Activated CD4-positive, alpha-beta memory T cell treated with anti-CD3 and anti-CD28 coated beads, Interleukin-2, amount 10 ng/mL, durations not matched to agents 7 days and 5 days (primary cell): ENCODE results near the gene GSC2. TPM values are rescaled to one million over a fixed set of nuclear protein-coding genes. Genes with fewer than 3 reads are reported as not detected.
"Not testable (repeated sequence)": the region's sequence is repeated elsewhere in the genome, so short reads cannot be mapped to it uniquely, and the experiment has no call there.

Experiments
- CTCF ChIA-PET: fragments of 350-600 bp; sonication (Branson Sonifier 250); formaldehyde crosslinking; loops from one replicate; lab custom pipeline; 2021; ENCODE audit warnings: antibody characterized with exemption, inconsistent platforms; lab: Charles Lee
- POLR2A ChIA-PET: fragments of 350-600 bp; sonication (Branson Sonifier 250); formaldehyde crosslinking; loops from one replicate; lab custom pipeline; 2021; ENCODE audit warnings: antibody characterized with exemption; lab: Charles Lee
- DNase-seq: peaks from one replicate; pipeline ENCODE4 v3.0.0-alpha.2; 2020
- H3K27ac Mint-ChIP-seq: one replicate; pipeline ENCODE4 v1.8.0; 2021; ENCODE audit warnings: mild to moderate bottlenecking, mixed read lengths
- H3K27me3 Mint-ChIP-seq: one replicate; pipeline ENCODE4 v1.8.0; 2021; ENCODE audit warnings: mixed read lengths
- H3K36me3 Mint-ChIP-seq: one replicate; pipeline ENCODE4 v1.8.0; 2021; ENCODE audit warnings: low read depth, mixed read lengths
- H3K4me1 Mint-ChIP-seq: one replicate; pipeline ENCODE4 v1.8.0; 2021; ENCODE audit warnings: mixed read lengths
- H3K4me3 Mint-ChIP-seq: one replicate; pipeline ENCODE4 v1.8.0; 2021; ENCODE audit warnings: mild to moderate bottlenecking, mixed read lengths
- H3K9me3 Mint-ChIP-seq: one replicate; pipeline ENCODE4 v1.8.0; 2021; ENCODE audit warnings: mixed read lengths
- total RNA-seq, 2 experiments: library from RNA; stranded (reverse); gene quantifications; one replicate each; pipeline ENCODE4 v1.2.3, GENCODE V29; 2021

Gene GSC2
- total RNA-seq, 2 experiments from 2014 or later = not detected

DNA sequence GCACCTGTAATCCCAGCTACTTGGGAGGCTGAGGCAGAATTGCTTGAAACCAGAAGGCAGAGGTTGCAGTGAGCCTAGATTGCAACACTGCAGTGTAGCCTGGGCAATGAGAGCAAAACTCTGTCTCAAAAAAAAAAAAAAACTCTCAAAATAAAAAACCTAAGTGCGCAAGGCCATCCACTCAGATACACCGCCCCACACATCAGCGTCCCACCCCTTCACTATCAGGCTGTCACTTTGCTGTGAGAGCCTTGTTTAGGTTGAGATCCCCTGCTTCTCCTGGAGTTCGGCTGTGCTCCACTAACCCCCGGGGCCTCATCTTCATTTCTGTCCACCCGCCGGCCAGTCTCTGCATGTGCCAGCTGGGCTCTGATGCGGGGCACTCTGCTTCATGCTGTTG lies 16.3 kb upstream of the GSC2 start:
- H3K36me3 Mint-ChIP-seq = peaks cover 5% of the 10 kb centered on the region
- H3K27me3 Mint-ChIP-seq = peaks cover 34% of the 10 kb centered on the region
- H3K27ac Mint-ChIP-seq = no peak overlapping the region
- CTCF ChIA-PET = no interaction called here
- no peak for DNase-seq
- POLR2A ChIA-PET = interaction anchor here (2.5 kb wide), 1 partner anchor 21 kb away, joined by 10 read pairs; the partner anchor contains the start of gene ESS2
- H3K4me3 Mint-ChIP-seq = no peak overlapping the region
- H3K4me1 Mint-ChIP-seq = peaks cover 16% of the 10 kb centered on the region
- H3K9me3 Mint-ChIP-seq = no peaks in the 10 kb centered on the region

DNA sequence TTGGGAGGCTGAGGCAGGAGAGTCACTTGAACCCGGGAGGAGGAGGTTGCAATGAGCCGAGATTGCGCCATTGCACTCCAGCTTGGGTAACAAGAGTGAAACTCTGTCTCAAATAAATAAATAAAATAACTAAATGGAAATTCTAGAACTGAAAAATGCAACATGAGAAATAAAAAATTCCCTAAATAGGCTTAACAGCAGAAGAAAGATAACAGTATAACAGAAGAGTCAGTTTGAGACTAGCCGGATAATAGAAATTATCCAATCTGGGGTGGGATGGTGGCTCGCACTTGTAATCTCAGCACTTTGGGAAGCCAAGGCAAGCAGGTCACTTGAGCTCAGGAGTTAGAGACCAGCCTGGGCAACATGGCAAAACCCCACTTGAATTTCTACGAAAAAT lies 14.3 kb upstream of the GSC2 start:
- ChIA-PET CTCF (no interaction called here), POLR2A (no interaction called here)
- no peak overlapping the region for H3K4me3 Mint-ChIP-seq
- H3K27ac Mint-ChIP-seq = no peak overlapping the region
- H3K4me1 Mint-ChIP-seq = peaks cover 3% of the 10 kb centered on the region
- no peak for DNase-seq
- H3K9me3 Mint-ChIP-seq = no peaks in the 10 kb centered on the region
- H3K36me3 Mint-ChIP-seq = no peaks in the 10 kb centered on the region
- H3K27me3 Mint-ChIP-seq = peaks cover 27% of the 10 kb centered on the region

DNA sequence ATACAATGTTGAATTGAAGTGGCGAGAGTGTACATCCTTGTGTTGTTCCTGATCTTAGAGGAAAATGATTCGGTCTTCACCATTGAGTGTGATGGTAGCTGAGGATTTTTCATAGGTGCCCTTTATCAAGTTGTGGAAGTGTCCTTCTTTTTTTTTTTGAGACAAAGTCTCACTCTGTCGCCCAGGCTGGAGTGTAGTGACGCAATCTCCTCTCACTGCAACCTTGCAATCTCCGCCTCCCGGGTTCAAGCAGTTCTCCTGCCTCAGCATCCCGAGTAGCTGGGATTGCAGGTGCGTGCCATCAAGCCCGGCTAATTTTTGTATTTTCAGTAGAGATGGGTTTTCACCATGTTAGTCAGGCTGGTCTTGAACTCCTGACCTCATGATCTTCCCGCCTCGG lies 8.6 kb upstream of the GSC2 start:
- not testable (repeated sequence) for H3K4me3 Mint-ChIP-seq, DNase-seq, H3K27ac Mint-ChIP-seq, H3K36me3 Mint-ChIP-seq, H3K9me3 Mint-ChIP-seq, H3K4me1 Mint-ChIP-seq
- CTCF ChIA-PET = interaction anchor here (1.9 kb wide), 1 partner anchor 14 kb away, joined by 8 read pairs; the partner anchor contains the start of gene ESS2
- H3K27me3 Mint-ChIP-seq = peaks cover 10% of the 10 kb centered on the region
- POLR2A ChIA-PET = interaction anchor here (3.0 kb wide), 1 partner anchor 14 kb away, joined by 10 read pairs; the partner anchor contains the start of gene ESS2

DNA sequence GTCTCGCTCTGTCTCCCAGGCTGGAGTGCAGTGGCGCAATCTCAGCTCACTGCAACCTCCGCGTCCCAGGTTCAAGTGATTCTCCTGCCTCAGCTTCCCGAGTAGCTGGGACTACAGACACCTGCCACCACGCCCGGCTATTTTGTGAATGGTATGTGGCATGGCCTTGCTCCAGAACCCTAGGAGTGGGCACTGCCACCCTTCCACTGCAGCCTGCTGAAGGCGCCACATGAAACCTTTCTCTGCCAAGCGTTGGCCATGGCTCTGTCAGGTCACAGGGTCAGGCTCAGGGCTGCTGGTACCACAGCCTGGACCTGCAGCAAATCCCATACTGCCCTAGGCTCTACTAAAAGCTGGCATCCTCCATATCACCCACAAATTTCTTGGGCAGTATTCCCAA lies 6.0 kb upstream of the GSC2 start:
- H3K27ac Mint-ChIP-seq, POLR2A ChIA-PET, H3K9me3 Mint-ChIP-seq, H3K4me1 Mint-ChIP-seq, H3K36me3 Mint-ChIP-seq, H3K4me3 Mint-ChIP-seq, DNase-seq: not testable (repeated sequence)
- H3K27me3 Mint-ChIP-seq = peaks cover 27% of the 10 kb centered on the region
- CTCF ChIA-PET = interaction anchor here (1.3 kb wide), 1 partner anchor 23 kb away, joined by 3 read pairs; no protein-coding TSS in a partner anchor

DNA sequence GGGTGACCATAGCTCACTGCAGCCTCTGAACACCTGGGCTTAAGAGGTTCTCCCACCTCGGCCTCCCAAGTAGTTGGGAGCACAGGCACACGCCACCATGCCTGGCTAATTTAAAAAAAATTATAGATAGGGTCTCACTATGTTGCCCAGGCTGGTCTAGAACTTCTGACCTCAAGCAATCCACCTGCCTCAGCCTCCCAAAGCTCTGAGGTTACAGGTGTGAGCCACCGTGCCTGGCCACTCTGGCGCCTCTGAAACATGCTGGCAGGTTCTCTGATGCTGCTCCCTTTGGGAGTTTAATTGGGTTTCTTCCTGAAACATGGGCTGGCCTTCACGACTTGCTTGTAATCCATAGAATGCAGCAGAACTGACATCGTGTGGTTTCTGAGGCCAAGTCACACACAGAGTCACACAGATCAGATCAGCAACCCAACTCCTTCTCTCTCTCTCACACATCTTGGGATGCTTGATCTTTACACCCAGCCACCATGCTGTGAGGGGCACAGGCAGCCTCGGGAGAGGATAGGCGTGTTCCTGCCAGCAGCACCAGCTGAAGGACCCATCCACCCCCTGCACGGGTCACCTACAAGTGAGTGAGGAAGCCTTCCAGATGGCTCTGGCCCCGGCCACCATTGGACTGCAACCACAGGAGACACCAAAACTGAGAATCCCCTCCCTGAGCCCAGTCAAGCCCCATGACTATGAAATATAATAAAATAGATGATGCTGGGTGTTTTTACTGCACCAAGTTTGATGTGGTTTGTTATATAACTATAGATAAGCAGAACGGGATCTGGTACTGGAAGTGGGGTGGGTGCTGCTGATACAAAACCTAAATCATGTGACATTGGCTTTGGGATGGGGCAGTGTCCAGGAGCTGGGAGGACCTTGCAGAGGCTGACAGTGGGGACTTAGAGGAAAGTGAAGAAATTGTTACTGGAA lies 3.1 kb upstream of the GSC2 start:
- Mint-ChIP-seq H3K27me3 (peaks cover 37% of the 10 kb centered on the region), H3K27ac (no peak overlapping the region), H3K4me1 (peaks cover 10% of the 10 kb centered on the region), H3K36me3 (peaks cover 6% of the 10 kb centered on the region), H3K4me3 (no peak overlapping the region), H3K9me3 (no peaks in the 10 kb centered on the region)
- POLR2A ChIA-PET = interaction anchor here (1.0 kb wide), 1 partner anchor 18 kb away, joined by 3 read pairs; no protein-coding TSS in a partner anchor
- DNase-seq = no peak
- CTCF ChIA-PET = interaction anchor here (1.5 kb wide), 1 partner anchor 9 kb away, joined by 5 read pairs; the partner anchor contains the start of gene ESS2

DNA sequence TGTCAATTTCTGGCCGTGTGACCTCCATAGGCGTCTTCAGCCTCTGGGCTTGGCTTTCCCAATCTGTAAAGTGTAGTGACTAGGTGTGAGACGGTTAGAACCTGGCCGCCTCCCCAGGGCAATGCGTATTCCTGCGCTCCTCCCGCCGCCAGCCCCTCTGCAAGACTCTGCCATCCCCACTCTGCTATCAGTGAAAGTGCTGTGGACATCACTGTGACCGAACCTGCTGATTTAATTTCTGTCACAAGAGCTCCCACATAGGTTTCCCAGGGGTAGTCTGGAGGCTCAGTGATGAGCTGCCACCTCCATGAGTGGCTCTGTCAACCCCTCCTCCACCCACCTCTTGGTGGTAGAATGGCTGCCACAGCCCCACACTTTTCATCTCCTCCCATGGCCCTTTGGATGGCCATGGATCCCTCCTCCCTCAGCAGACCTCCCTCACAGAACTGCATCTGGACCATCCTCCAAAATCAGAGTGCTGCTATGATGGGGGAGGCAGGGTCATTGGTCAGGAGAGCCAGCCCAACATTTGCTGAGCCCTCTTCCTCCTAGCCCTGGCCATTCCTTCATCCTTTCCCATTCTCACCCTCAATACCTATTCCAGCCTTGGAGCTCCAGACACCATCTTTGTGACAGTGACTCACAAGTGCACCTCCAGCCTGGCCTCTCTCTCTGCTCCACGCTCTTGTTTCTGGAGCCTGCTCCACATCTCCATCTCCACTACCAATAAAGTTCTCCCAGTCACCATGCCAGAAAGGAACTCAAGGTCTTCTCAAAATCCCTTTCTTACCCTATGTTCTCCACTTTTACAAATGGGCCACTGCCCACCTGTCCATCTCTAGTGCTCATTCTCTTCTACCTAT lies 1.5 kb upstream of the GSC2 start:
- peak overlapping the region; percentile 4 for H3K4me3 Mint-ChIP-seq
- CTCF ChIA-PET = interaction anchor here (0.7 kb wide), 1 partner anchor 144 kb away, joined by 6 read pairs; no protein-coding TSS in a partner anchor
- peaks cover 10% of the 10 kb centered on the region for H3K4me1 Mint-ChIP-seq
- H3K36me3 Mint-ChIP-seq = peaks cover 6% of the 10 kb centered on the region
- POLR2A ChIA-PET = interaction anchor here (1.0 kb wide), 1 partner anchor 16 kb away, joined by 3 read pairs; no protein-coding TSS in a partner anchor
- peaks cover 52% of the 10 kb centered on the region for H3K27me3 Mint-ChIP-seq
- DNase-seq = no peak
- no peaks in the 10 kb centered on the region for H3K9me3 Mint-ChIP-seq
- H3K27ac Mint-ChIP-seq = no peak overlapping the region

DNA sequence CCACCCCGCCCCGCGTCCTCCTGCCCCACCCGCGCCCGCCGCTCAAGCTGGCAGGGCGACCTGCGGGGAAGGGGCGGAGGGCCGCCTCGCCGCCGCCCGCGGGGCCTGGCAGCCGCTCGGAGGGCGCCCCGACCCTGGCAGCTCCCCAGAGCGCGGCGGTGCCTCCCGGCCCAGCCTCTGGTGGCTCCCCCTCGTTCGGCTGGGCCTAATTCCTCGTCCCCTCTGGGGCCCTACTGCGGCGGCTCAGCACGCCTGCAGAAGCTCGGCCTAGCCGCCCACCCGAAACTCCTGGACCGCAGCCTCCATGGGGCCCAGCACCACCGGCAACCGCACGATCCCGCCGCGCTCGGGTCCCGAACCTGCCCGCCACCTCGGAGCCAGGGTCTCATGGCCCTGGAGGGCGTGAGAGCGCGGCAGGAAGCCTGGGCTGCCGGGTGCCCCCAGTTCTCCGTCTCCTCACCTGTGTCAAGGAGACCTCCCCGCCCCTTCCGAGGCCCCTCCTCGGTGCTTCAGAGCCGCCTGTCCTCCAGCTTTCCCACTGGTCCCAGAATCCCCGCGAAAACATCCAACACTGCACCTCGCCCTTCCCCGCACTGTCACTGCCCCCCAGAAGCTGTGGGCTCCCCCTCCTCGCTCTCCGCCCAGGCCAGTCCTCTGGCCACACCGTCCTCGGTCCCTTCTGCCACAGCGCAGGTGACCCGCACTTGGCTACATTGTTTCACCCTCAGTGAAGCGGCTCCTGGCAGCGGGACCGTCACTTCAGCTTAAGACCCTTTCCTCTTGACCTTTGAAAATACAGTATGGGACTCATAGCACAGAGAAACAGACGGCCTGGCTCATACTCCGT lies 613 bp upstream of the GSC2 start:
- Mint-ChIP-seq H3K27ac (no peak overlapping the region), H3K36me3 (peaks cover 6% of the 10 kb centered on the region), H3K4me1 (peaks cover 10% of the 10 kb centered on the region), H3K9me3 (no peaks in the 10 kb centered on the region), H3K4me3 (peak overlapping the region; percentile 4), H3K27me3 (peaks cover 52% of the 10 kb centered on the region)
- ChIA-PET POLR2A (no interaction called here), CTCF (interaction anchor here (0.8 kb wide), 1 partner anchor 327 kb away, joined by 3 read pairs; no protein-coding TSS in a partner anchor)
- no peak for DNase-seq

DNA sequence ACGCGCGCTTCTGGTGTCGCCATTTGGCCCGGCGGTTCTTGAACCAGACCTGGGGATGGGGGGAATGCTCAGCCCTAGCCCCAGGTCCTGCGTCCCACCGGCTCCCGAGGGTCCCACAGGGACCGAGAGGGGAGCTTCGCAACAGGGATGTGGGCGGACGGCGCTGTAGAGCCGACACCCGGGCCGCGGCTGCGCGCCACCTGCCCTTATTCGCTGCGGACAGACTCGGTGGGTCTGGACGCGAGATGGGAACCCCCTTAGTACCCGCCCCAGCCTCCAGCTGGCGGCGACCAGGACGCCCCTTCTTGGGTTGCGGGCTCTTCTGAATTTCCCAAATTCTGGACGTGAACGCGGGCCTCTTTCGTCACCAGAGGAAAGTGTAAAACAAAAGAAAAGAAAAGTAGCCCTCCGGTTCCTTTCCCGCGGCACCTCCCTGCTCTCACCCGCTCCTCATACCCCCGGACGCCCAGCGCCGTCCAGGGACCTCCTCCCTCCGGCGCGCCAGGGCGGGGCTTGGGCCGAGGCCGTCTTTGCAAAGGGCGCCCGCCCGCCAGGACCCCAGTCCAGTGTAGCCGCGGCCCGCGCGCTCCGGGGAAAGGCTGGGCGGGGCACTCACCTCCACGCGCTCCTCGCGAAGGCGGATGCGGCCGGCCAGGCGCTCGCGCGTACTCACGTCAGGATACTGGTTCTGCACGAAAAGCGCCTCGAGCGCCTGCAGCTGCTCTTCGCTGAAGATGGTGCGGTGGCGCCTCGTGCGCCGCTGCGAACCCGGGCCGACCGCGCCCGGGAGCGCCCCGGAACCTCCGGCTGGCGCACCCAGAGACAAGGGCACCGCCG lies 827 bp downstream of the GSC2 start:
- POLR2A ChIA-PET = interaction anchor here (0.7 to 1.2 kb wide), 3 partner anchors 27 to 39 kb away, joined by 3 to 6 read pairs (median 3); partner anchors contain the start of gene DGCR2
- Mint-ChIP-seq H3K9me3 (no peaks in the 10 kb centered on the region), H3K4me1 (peaks cover 15% of the 10 kb centered on the region), H3K36me3 (peaks cover 7% of the 10 kb centered on the region), H3K27ac (no peak overlapping the region), H3K27me3 (peaks cover 52% of the 10 kb centered on the region), H3K4me3 (peak overlapping the region; percentile 25)
- peak; percentile 65 for DNase-seq
- CTCF ChIA-PET = interaction anchor here (0.8 kb wide), 1 partner anchor 328 kb away, joined by 3 read pairs; no protein-coding TSS in a partner anchor

DNA sequence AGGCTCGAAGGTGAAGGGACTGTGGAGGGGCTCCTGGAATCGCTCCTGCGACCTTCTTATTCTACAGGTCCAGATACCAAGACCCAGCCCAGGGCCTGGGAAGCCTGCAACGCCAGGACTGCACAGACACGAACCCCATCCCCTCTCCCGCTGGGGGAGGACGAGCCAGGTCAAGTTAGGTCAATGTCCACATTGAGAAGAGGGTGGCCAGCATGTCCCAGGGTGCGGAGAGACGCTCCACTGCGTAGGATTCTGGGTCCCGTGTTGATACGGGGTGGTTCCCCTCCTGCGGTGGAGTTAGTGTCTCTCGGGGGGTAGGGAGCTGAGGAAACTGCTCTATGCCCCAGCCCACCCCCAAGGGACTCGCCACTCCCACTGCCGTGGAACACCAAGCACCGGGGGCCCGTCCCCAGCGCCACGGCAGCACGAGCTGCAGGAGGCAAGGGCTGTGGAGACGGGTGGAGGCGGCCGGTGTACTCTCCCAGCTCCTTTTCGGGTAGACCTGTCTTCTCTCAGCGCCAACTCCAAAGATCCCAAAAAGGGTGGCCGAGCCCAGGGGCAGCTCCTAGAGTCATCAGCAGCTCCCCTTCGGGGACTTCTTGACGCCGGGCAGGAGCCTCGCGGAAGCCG lies 1.6 kb downstream of the GSC2 start:
- CTCF ChIA-PET = interaction anchor here (0.5 kb wide), 1 partner anchor 45 kb away, joined by 3 read pairs; no protein-coding TSS in a partner anchor
- Mint-ChIP-seq H3K4me3 (no peak overlapping the region), H3K4me1 (peaks cover 22% of the 10 kb centered on the region), H3K36me3 (peaks cover 12% of the 10 kb centered on the region), H3K9me3 (no peaks in the 10 kb centered on the region), H3K27me3 (peaks cover 48% of the 10 kb centered on the region), H3K27ac (no peak overlapping the region)
- POLR2A ChIA-PET = interaction anchor here (0.7 to 1.2 kb wide), 3 partner anchors 21 to 29 kb away, joined by 3 to 6 read pairs (median 3); partner anchors contain the start of gene DGCR2
- no peak for DNase-seq

DNA sequence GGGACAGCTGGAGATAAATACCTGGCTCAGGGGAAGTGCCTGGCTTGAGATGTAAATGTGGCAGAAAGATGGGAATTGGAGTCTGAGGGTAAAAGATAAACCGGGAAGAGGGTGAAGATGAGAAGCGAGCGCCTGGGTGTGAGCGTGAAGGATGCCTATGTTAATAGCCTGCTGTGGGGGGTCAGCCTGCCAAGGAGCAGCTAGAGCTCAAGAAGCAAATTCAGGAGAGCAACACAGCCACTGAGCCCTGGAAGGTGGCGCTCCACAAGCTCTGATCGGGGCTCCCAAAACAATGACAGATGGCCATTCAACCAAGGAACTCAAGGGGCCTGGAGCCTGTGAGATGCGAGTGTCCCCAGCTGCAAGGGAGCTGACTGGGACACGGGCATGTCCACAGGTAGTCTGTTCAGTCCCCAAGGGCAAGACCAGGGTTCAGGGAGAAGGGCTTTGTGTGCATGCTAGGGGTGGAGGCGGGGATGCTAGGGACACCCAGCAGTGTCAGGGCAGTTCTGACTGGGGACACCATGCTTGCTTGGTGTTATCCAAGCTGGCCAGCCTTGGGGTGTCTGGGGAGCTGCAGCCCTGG lies 2.8 kb downstream of the GSC2 start:
- Mint-ChIP-seq H3K4me1 (peaks cover 29% of the 10 kb centered on the region), H3K27ac (no peak overlapping the region), H3K27me3 (peaks cover 42% of the 10 kb centered on the region), H3K4me3 (no peak overlapping the region), H3K9me3 (no peaks in the 10 kb centered on the region), H3K36me3 (peaks cover 12% of the 10 kb centered on the region)
- ChIA-PET CTCF (interaction anchor here (1.5 kb wide), 1 partner anchor 483 kb away, joined by 3 read pairs; no protein-coding TSS in a partner anchor), POLR2A (interaction anchor here (0.7 to 1.0 kb wide), 2 partner anchors 22 to 25 kb away, joined by 3 read pairs; partner anchors contain the start of gene DGCR2)
- DNase-seq = no peak
